Neural cell (in vitro differentiated cells): ENCODE measurements around the gene MYOF. TPM values are rescaled to one million over a fixed set of nuclear protein-coding genes. Genes with fewer than 3 reads are reported as not detected.

Experiments used
- H2AFZ ChIP-seq: fragments of 200-600, 300-800 bp; sonication (generic), shearing (Covaris generic); 2 replicates; pipeline ENCODE4 v1.6.0; 2014; ENCODE audit warnings: low read depth, mild to moderate bottlenecking, antibody characterized with exemption, low read length, moderate library complexity
- H3F3A ChIP-seq: fragments of 200-600 bp; shearing (Covaris generic); 2 replicates; pipeline ENCODE4 v1.6.1; 2016; ENCODE audit warnings: mild to moderate bottlenecking, moderate library complexity, mixed read lengths, antibody characterized with exemption, low read length; ENCODE audit not compliant: insufficient read depth, poor library complexity, severe bottlenecking
- H3K27ac ChIP-seq: fragments of 200-600, 300-800 bp; sonication (generic), shearing (Covaris generic); 2 replicates; pipeline ENCODE4 v1.5.1; 2014; ENCODE audit warnings: mild to moderate bottlenecking, low read length, moderate library complexity
- H3K27me3 ChIP-seq: fragments of 300-800, 200-600 bp; sonication (generic), shearing (Covaris generic); 2 replicates; pipeline ENCODE4 v1.6.0; 2014; ENCODE audit warnings: mild to moderate bottlenecking, low read depth, low read length, moderate library complexity; ENCODE audit not compliant: insufficient read depth
- H3K36me3 ChIP-seq: fragments of 300-800, 200-600 bp; sonication (generic), shearing (Covaris generic); 2 replicates; pipeline ENCODE4 v1.5.1; 2014; ENCODE audit warnings: mild to moderate bottlenecking, antibody characterized with exemption, low read length, moderate library complexity; ENCODE audit not compliant: insufficient read depth
- H3K4me2 ChIP-seq: fragments of 300-800, 200-600 bp; sonication (generic), shearing (Covaris generic); 2 replicates; pipeline ENCODE4 v1.6.0; 2014; ENCODE audit warnings: mild to moderate bottlenecking, low read length
- H3K4me3 ChIP-seq: fragments of 300-800, 200-600 bp; sonication (generic), shearing (Covaris generic); 2 replicates; pipeline ENCODE4 v1.5.1; 2014; ENCODE audit warnings: mild to moderate bottlenecking, low read length, moderate library complexity
- H3K79me2 ChIP-seq: fragments of 200-600 bp; shearing (Covaris generic); replicated peaks from 2 replicates; pipeline ENCODE4 v1.6.0; 2014; ENCODE audit warnings: mild to moderate bottlenecking, low read length, moderate library complexity; ENCODE audit not compliant: insufficient read depth
- H3K9ac ChIP-seq: fragments of 300-800, 200-600 bp; sonication (generic), shearing (Covaris generic); 2 replicates; pipeline ENCODE4 v1.6.1; 2016; ENCODE audit warnings: mild to moderate bottlenecking, low read length, mixed read lengths
- H3K9me2 ChIP-seq: fragments of 200-600 bp; shearing (Covaris generic); 2 replicates; pipeline ENCODE4 v1.6.1; 2016; ENCODE audit warnings: mild to moderate bottlenecking, low read length, mixed read lengths; ENCODE audit not compliant: insufficient read depth
- H3K9me3 ChIP-seq: fragments of 200-600, 300-800 bp; sonication (generic), shearing (Covaris generic); 2 replicates; pipeline ENCODE4 v1.6.1; 2016; ENCODE audit warnings: mild to moderate bottlenecking, mixed run types, low read length, moderate library complexity, mixed read lengths
- H4K20me1 ChIP-seq: fragments of 200-600 bp; shearing (Covaris generic); 2 replicates; pipeline ENCODE4 v1.6.1; 2016; ENCODE audit warnings: mild to moderate bottlenecking, mixed run types; ENCODE audit not compliant: insufficient read depth
- EP300 ChIP-seq: fragments of 450-650 bp; conservative IDR thresholded peaks from 2 replicates; pipeline ENCODE4 v1.6.1; 2014; ENCODE audit warnings: antibody characterized with exemption, mild to moderate bottlenecking, moderate library complexity; ENCODE audit not compliant: poor library complexity, severe bottlenecking
- EZH2 ChIP-seq: fragments of 200-600, 300-800 bp; shearing (Covaris generic), sonication (generic); IDR thresholded peaks from 2 replicates; pipeline ENCODE4 v1.6.1; 2014; ENCODE audit warnings: antibody characterized with exemption, low read length, borderline replicate concordance, mild to moderate bottlenecking; ENCODE audit not compliant: insufficient read depth, poor library complexity, severe bottlenecking
- MXI1 ChIP-seq: fragments of 450-650 bp; conservative IDR thresholded peaks from 2 replicates; pipeline ENCODE4 v1.6.1; 2014; ENCODE audit warnings: antibody characterized with exemption, mild to moderate bottlenecking; ENCODE audit not compliant: poor library complexity, severe bottlenecking
- RAD21 ChIP-seq: fragments of 450-650 bp; conservative IDR thresholded peaks from 2 replicates; pipeline ENCODE4 v1.6.1; 2014; ENCODE audit warnings: antibody characterized with exemption, mild to moderate bottlenecking, moderate library complexity
- SMC3 ChIP-seq: fragments of 450-650 bp; conservative IDR thresholded peaks from 2 replicates; pipeline ENCODE4 v1.6.1; 2014; ENCODE audit warnings: antibody characterized with exemption, mild to moderate bottlenecking, moderate library complexity; ENCODE audit not compliant: poor library complexity
- polyA plus RNA-seq: library from polyadenylated mRNA; depleted of rRNA; stranded (reverse); fragments of >200 nt; gene quantifications from 2 replicates; pipeline ENCODE4 v1.2.3, GENCODE V29; 2014
- TF ChIP-seq, protein P1 (sequence below): fragments of 450-650 bp; IDR thresholded peaks from 2 replicates; pipeline ENCODE4 v1.5.1; 2014; ENCODE audit warnings: antibody characterized with exemption, mild to moderate bottlenecking, moderate library complexity; ENCODE audit not compliant: poor library complexity, severe bottlenecking
- TF ChIP-seq, protein P2 (sequence below): IDR thresholded peaks from 2 replicates; pipeline ENCODE4 v1.6.1; 2012; ENCODE audit warnings: borderline replicate concordance

MYOF gene
- polyA plus RNA-seq, 1 donor from 2014 or later, result 0.47 TPM

DNA sequence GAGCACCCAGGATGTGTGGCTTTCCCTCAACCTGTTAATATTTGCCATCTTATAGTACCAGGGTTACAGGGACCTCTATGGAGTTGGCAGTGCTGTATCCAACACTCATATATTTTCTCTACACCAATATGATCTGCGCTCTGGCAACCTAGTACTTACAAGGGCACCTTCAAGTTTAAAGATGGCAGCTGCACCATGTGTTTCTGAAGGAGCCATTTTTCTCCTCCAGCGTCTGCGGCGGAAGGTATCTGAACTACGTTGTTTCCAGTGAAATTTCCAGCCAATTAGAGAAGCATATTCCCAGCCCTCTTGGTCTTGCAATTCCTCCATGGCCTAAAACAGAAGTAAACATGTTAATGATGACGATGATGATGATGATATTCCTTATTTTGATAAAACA is 125.6 kb downstream of the MYOF start:
- Histone ChIP-seq H3K9ac (no peak overlapping the region), H3K4me2 (no peak overlapping the region), H4K20me1 (no peaks in the 10 kb centered on the region), H3K36me3 (no peaks in the 10 kb centered on the region), H3K27ac (no peak overlapping the region), H3K27me3 (no peaks in the 10 kb centered on the region), H3K9me3 (no peaks in the 10 kb centered on the region), H3K9me2 (no peaks in the 10 kb centered on the region), H3F3A (no peaks in the 10 kb centered on the region), H2AFZ (no peak overlapping the region), H3K79me2 (no peaks in the 10 kb centered on the region), H3K4me3 (no peak overlapping the region)
- TF ChIP-seq EP300 (no peak), MXI1 (no peak)

DNA sequence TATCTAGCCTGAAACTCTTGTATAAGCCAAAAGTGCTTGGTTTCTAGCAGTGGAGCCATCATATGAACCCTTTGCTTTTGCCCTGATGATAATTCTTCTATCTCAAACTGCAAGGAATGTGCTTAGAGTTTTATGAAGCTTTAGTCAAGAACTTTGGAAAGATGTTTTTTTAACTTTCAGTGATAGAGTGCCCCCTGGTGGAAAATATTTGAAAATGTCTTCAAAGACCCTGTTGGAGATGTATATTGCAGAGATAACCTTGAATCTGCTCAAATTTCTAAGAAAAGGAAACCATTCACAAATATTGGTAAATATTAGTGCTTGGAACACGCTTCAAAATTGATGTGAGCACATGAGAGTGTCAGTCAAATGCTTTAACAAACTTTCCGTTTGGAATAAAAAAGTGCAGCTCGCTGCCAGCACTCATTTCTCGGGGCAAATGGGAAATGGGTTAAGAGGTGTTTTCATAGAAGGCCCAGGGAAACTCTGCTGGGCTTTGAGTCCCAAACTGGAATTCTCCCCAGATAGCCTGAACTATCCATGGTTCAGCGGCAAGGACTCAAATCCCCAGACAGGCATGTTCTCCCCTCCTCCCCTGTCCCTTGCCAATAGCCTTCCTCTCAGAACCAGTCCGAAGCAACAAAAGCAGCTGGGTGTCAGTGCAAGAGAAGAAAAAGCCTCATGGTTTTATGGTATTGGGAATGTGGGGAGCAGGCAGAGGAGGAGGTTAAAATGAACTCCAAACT is 129.3 kb downstream of the MYOF start:
- no peaks in the 10 kb centered on the region for H3K79me2 ChIP-seq
- H4K20me1 ChIP-seq, result no peaks in the 10 kb centered on the region
- no peaks in the 10 kb centered on the region for H3K27me3 ChIP-seq
- no peak overlapping the region for H3K27ac ChIP-seq
- H3K9me3 ChIP-seq, result no peaks in the 10 kb centered on the region
- TF ChIP-seq SMC3 (peak; percentile 84), EP300 (no peak), RAD21 (peak; percentile 81)
- TF ChIP-seq, protein P1, sequence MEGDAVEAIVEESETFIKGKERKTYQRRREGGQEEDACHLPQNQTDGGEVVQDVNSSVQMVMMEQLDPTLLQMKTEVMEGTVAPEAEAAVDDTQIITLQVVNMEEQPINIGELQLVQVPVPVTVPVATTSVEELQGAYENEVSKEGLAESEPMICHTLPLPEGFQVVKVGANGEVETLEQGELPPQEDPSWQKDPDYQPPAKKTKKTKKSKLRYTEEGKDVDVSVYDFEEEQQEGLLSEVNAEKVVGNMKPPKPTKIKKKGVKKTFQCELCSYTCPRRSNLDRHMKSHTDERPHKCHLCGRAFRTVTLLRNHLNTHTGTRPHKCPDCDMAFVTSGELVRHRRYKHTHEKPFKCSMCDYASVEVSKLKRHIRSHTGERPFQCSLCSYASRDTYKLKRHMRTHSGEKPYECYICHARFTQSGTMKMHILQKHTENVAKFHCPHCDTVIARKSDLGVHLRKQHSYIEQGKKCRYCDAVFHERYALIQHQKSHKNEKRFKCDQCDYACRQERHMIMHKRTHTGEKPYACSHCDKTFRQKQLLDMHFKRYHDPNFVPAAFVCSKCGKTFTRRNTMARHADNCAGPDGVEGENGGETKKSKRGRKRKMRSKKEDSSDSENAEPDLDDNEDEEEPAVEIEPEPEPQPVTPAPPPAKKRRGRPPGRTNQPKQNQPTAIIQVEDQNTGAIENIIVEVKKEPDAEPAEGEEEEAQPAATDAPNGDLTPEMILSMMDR, result peak; percentile 80
- no peaks in the 10 kb centered on the region for H3F3A ChIP-seq
- H2AFZ ChIP-seq, result no peak overlapping the region
- no peak overlapping the region for H3K4me3 ChIP-seq
- no peaks in the 10 kb centered on the region for H3K9me2 ChIP-seq
- H3K4me2 ChIP-seq, result no peak overlapping the region
- no peak overlapping the region for H3K9ac ChIP-seq
- H3K36me3 ChIP-seq, result no peaks in the 10 kb centered on the region

DNA sequence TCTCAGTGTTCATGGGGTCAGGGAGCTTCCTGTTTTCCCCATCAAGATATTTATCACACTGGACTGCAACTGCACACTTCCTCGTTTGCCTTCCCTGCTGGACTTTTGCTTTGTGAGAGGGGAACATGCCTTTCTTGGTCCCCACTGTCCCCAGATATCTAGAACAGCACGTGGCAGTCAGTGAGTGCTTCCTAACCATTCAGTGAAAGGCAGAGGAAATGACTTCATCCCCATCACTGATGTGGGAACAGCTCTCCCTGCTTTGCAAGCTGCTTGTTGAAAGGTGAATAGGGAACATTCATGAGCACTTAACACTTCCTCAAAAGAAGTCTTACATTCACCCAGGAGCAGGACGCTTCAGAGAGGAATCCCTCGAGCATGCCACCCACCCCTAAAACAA is 135.4 kb downstream of the MYOF start:
- H3K79me2 ChIP-seq, result no peaks in the 10 kb centered on the region
- H2AFZ ChIP-seq, result no peak overlapping the region
- no peaks in the 10 kb centered on the region for H3K9me2 ChIP-seq
- no peak overlapping the region for H3K27ac ChIP-seq
- no peak overlapping the region for H3K4me3 ChIP-seq
- no peak for TF ChIP-seq EZH2
- no peak for TF ChIP-seq SMC3
- H4K20me1 ChIP-seq, result no peaks in the 10 kb centered on the region
- no peaks in the 10 kb centered on the region for H3F3A ChIP-seq
- H3K36me3 ChIP-seq, result no peaks in the 10 kb centered on the region
- H3K9ac ChIP-seq, result no peak overlapping the region
- no peaks in the 10 kb centered on the region for H3K27me3 ChIP-seq
- H3K9me3 ChIP-seq, result no peaks in the 10 kb centered on the region
- H3K4me2 ChIP-seq, result no peak overlapping the region

DNA sequence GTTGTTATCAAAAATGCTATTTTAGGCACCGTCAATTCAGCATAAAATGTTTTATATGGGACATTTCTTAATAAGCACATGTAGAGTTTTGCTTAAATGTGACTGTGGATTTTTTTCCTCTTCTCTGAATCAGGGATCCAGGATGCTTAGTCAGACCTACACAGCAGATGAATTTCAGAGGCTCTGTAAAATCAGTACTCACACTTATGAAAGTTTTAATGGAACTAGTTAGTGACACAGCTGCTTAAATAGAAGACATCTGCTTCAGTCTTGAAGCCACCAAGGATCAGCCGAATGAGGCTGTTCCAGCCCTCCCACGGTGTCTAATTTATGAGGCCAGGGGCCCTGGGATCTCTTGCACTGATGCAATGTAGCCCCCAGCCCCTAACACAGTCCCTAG is 136.0 kb downstream of the MYOF start:
- no peak overlapping the region for H3K4me3 ChIP-seq
- no peaks in the 10 kb centered on the region for H3K9me3 ChIP-seq
- no peaks in the 10 kb centered on the region for H3K79me2 ChIP-seq
- no peak for TF ChIP-seq MXI1
- TF ChIP-seq, protein P2, sequence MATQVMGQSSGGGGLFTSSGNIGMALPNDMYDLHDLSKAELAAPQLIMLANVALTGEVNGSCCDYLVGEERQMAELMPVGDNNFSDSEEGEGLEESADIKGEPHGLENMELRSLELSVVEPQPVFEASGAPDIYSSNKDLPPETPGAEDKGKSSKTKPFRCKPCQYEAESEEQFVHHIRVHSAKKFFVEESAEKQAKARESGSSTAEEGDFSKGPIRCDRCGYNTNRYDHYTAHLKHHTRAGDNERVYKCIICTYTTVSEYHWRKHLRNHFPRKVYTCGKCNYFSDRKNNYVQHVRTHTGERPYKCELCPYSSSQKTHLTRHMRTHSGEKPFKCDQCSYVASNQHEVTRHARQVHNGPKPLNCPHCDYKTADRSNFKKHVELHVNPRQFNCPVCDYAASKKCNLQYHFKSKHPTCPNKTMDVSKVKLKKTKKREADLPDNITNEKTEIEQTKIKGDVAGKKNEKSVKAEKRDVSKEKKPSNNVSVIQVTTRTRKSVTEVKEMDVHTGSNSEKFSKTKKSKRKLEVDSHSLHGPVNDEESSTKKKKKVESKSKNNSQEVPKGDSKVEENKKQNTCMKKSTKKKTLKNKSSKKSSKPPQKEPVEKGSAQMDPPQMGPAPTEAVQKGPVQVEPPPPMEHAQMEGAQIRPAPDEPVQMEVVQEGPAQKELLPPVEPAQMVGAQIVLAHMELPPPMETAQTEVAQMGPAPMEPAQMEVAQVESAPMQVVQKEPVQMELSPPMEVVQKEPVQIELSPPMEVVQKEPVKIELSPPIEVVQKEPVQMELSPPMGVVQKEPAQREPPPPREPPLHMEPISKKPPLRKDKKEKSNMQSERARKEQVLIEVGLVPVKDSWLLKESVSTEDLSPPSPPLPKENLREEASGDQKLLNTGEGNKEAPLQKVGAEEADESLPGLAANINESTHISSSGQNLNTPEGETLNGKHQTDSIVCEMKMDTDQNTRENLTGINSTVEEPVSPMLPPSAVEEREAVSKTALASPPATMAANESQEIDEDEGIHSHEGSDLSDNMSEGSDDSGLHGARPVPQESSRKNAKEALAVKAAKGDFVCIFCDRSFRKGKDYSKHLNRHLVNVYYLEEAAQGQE, result no peak
- H3K9ac ChIP-seq, result no peak overlapping the region
- H4K20me1 ChIP-seq, result no peaks in the 10 kb centered on the region
- no peaks in the 10 kb centered on the region for H3K9me2 ChIP-seq
- H3K36me3 ChIP-seq, result no peaks in the 10 kb centered on the region
- H2AFZ ChIP-seq, result no peak overlapping the region
- H3K27me3 ChIP-seq, result no peaks in the 10 kb centered on the region
- no peaks in the 10 kb centered on the region for H3F3A ChIP-seq
- H3K27ac ChIP-seq, result no peak overlapping the region
- no peak overlapping the region for H3K4me2 ChIP-seq
